ENCODE results near the gene ANTKMT.

Gene ANTKMT

GRCh38 chr16:764848-765487, 44.0 kb downstream of the ANTKMT start:
- DNase-seq (ENCODE audit: low spot score), result no peak

- no peak for DNase-seq (ENCODE audit: low spot score)
These were observed 44.5 kb downstream of the ANTKMT start for GRCh38 chr16:765488-765865.

GRCh38 chr16:766008-766819, 45.3 kb downstream of the ANTKMT start:
- no peak for DNase-seq (ENCODE audit: low spot score)

- no peak for DNase-seq (ENCODE audit: low spot score)
These were observed 46.1 kb downstream of the ANTKMT start for GRCh38 chr16:766820-767640.

- DNase-seq (ENCODE audit: low spot score), result no peak
These were observed 46.8 kb downstream of the ANTKMT start for GRCh38 chr16:767743-768235.

- DNase-seq (ENCODE audit: low spot score), result no peak
These were observed 47.5 kb downstream of the ANTKMT start for GRCh38 chr16:768428-768827.

- DNase-seq (ENCODE audit: low spot score), result no peak
These were observed 48.3 kb downstream of the ANTKMT start for GRCh38 chr16:769184-769784.

- DNase-seq (ENCODE audit: low spot score), result no peak
These were observed 49.0 kb downstream of the ANTKMT start for GRCh38 chr16:769934-770333.

- no peak for DNase-seq (ENCODE audit: low spot score)
These were observed 49.5 kb downstream of the ANTKMT start for GRCh38 chr16:770411-770810.
